ENCODE results near the gene PKD1.

DNA sequence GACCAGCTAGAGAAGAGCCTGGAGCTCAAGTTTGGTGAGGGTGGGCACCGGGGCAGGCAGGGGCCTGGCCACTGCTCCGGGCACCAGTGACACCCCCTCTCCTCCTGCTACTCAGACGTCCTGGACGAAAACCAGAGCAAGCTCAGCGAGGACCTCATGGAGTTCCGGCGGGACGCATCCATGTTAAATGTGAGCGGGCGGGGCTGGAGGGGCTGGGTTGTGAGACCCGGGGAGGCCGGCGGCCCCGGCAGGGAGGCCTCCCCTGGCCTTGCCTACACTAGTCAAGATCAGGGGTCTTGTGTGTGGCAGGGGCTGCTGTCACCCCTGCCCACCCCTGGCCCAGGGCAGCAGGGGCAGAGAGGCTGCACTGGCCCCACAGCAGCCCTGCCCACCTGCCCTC, 37.7 kb upstream of the PKD1 start:
- TF ChIP-seq, protein P1, sequence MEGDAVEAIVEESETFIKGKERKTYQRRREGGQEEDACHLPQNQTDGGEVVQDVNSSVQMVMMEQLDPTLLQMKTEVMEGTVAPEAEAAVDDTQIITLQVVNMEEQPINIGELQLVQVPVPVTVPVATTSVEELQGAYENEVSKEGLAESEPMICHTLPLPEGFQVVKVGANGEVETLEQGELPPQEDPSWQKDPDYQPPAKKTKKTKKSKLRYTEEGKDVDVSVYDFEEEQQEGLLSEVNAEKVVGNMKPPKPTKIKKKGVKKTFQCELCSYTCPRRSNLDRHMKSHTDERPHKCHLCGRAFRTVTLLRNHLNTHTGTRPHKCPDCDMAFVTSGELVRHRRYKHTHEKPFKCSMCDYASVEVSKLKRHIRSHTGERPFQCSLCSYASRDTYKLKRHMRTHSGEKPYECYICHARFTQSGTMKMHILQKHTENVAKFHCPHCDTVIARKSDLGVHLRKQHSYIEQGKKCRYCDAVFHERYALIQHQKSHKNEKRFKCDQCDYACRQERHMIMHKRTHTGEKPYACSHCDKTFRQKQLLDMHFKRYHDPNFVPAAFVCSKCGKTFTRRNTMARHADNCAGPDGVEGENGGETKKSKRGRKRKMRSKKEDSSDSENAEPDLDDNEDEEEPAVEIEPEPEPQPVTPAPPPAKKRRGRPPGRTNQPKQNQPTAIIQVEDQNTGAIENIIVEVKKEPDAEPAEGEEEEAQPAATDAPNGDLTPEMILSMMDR (IDR thresholded peaks at IDR 0.05) = no peak
- TF ChIP-seq POLR2AphosphoS5 (IDR thresholded peaks at IDR 0.05) = no peak
